ENCODE results near the gene EEF1G.
"Not testable (repeated sequence)": the region's sequence is repeated elsewhere in the genome, so short reads cannot be mapped to it uniquely, and the experiment has no call there.

The EEF1G gene

GRCh38 chr11:62574363-62575071 is 826 bp upstream of the EEF1G start:
- Histone ChIP-seq H3K27ac (ENCODE audit: low read depth, low read length) (peak overlapping the region; percentile 21; the same call in 1 of the 2 replicates), H3K36me3 (ENCODE audit: control insufficient read depth, insufficient read depth, low read length) (peaks cover 72% of the 10 kb centered on the region), H3K9me3 (ENCODE audit: control insufficient read depth, insufficient read depth, low read depth, low read length) (no peaks in the 10 kb centered on the region)

GRCh38 chr11:62573006-62573591 is 592 bp downstream of the EEF1G start:
- Histone ChIP-seq H3K36me3 (ENCODE audit: control insufficient read depth, insufficient read depth, low read length) (peaks cover 73% of the 10 kb centered on the region), H3K4me3 (ENCODE audit: low read depth, low read length) (peak overlapping the region; percentile 94), H3K27ac (ENCODE audit: low read depth, low read length) (peak overlapping the region; percentile 88), H3K27me3 (ENCODE audit: control insufficient read depth, insufficient read depth, low read length) (no peaks in the 10 kb centered on the region), H3K9ac (ENCODE audit: low read length) (peak overlapping the region; percentile 96), H3K4me1 (ENCODE audit: control insufficient read depth, insufficient read depth, low read length) (peaks cover 18% of the 10 kb centered on the region), H3K9me3 (ENCODE audit: control insufficient read depth, insufficient read depth, low read depth, low read length) (no peaks in the 10 kb centered on the region)

More at GRCh38 chr11:62574363-62575071, 826 bp upstream of the EEF1G start:
- Histone ChIP-seq H3K9ac (ENCODE audit: low read length) (peak overlapping the region; percentile 85), H3K4me3 (ENCODE audit: low read depth, low read length) (peak overlapping the region; percentile 70), H3K27me3 (ENCODE audit: control insufficient read depth, insufficient read depth, low read length) (no peaks in the 10 kb centered on the region), H3K4me1 (ENCODE audit: control insufficient read depth, insufficient read depth, low read length) (peaks cover 18% of the 10 kb centered on the region)

DNA sequence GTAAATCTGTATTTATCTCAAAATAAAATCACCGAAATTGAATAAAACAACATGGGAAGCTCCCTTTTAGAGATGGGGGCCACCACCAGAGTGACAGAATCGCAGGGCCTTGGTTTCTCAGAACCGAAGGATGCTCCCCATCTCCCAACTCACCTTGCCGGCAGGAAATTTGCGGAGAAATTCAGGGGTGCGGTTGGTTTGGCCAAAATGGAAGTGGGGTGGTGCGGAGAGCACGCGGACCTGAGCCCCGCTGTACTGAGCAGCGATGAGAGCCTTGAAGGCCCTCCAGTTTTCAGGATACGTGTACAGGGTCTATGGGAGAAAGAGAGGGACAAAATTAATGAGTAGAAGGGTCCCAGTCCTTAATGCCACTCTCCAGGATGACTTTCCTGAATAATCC is 1.3 kb downstream of the EEF1G start:
- Histone ChIP-seq H3K27ac (ENCODE audit: low read depth, low read length) (no peak overlapping the region; the same call in 1 of the 2 replicates), H3K4me3 (ENCODE audit: low read depth, low read length) (peak overlapping the region; percentile 94), H3K27me3 (ENCODE audit: control insufficient read depth, insufficient read depth, low read length) (no peaks in the 10 kb centered on the region), H3K4me1 (ENCODE audit: control insufficient read depth, insufficient read depth, low read length) (peaks cover 18% of the 10 kb centered on the region), H3K36me3 (ENCODE audit: control insufficient read depth, insufficient read depth, low read length) (peaks cover 76% of the 10 kb centered on the region), H3K9ac (ENCODE audit: low read length) (peak overlapping the region; percentile 96), H3K9me3 (ENCODE audit: control insufficient read depth, insufficient read depth, low read depth, low read length) (no peaks in the 10 kb centered on the region)

- H3K4me1 ChIP-seq (ENCODE audit: control insufficient read depth, insufficient read depth, low read length): peaks cover 18% of the 10 kb centered on the region
- H3K4me3 ChIP-seq (ENCODE audit: low read depth, low read length): peak overlapping the region; percentile 94
- H3K9me3 ChIP-seq (ENCODE audit: control insufficient read depth, insufficient read depth, low read depth, low read length); H3K27ac ChIP-seq (ENCODE audit: low read depth, low read length); H3K9ac ChIP-seq (ENCODE audit: low read length); H3K27me3 ChIP-seq (ENCODE audit: control insufficient read depth, insufficient read depth, low read length): not testable (repeated sequence)
- peaks cover 77% of the 10 kb centered on the region for H3K36me3 ChIP-seq (ENCODE audit: control insufficient read depth, insufficient read depth, low read length)
Observed at GRCh38 chr11:62571493-62571892, 2.2 kb downstream of the EEF1G start.

DNA sequence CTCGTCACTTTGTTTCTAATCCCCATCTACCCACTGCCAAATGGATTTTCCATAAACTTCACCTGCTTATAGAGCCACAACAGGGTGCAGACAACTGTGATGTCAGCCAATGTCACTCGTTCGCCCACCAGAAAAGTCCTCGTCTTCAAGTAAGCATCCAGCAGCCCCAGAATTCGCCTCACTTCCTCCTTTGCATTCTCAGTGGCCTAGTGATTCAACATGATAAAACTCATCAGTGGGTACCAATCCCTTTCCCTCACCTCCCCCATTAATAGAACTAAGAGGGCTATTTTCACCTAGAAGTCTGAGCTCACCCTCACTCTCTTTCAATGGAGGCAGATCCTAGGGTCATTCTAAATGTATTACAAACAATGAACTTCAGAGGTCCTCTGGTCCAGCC is 2.8 kb downstream of the EEF1G start:
- not testable (repeated sequence) for H3K27ac ChIP-seq (ENCODE audit: low read depth, low read length); H3K9me3 ChIP-seq (ENCODE audit: control insufficient read depth, insufficient read depth, low read depth, low read length); H3K27me3 ChIP-seq (ENCODE audit: control insufficient read depth, insufficient read depth, low read length); H3K4me3 ChIP-seq (ENCODE audit: low read depth, low read length); H3K9ac ChIP-seq (ENCODE audit: low read length)
- peaks cover 77% of the 10 kb centered on the region for H3K36me3 ChIP-seq (ENCODE audit: control insufficient read depth, insufficient read depth, low read length)
- peaks cover 18% of the 10 kb centered on the region for H3K4me1 ChIP-seq (ENCODE audit: control insufficient read depth, insufficient read depth, low read length)

- Histone ChIP-seq H3K4me3 (ENCODE audit: low read depth, low read length) (no peak overlapping the region), H3K9ac (ENCODE audit: low read length) (no peak overlapping the region)
Observed at GRCh38 chr11:62569611-62570010, 4.1 kb downstream of the EEF1G start.

DNA sequence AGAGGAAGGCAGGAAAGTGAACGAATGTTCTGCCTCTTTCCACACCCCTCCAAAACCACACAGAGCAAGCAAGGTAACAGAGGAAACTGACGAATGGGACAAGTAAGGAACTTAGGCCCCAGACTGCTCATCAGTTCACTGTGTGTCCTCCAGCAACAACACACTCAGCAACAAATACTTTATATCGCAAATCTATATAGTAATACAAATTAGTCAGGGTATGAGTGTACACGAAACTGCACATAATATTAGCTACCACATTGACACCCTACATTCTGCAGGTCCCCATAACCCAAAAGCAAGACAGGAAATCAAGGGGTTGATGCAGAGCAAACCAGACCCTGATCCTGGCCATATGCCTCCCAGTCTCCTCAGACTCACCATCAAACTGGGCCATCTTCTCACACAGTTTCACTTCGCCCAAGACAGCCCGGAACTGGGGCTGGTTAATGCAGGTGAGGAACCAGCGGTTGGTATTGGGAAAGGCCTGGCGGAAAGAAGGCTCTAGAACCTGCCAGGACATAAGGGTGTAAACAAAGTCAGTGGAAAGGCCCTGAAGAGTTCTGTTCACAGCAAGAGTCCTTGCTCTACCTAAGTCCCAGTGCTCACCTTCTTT is 6.6 kb downstream of the EEF1G start:
- H3K9ac ChIP-seq (ENCODE audit: low read length): no peak overlapping the region

More at GRCh38 chr11:62569611-62570010, 4.1 kb downstream of the EEF1G start:
- Histone ChIP-seq H3K36me3 (ENCODE audit: control insufficient read depth, insufficient read depth, low read length) (peaks cover 85% of the 10 kb centered on the region), H3K9me3 (ENCODE audit: control insufficient read depth, insufficient read depth, low read depth, low read length) (no peaks in the 10 kb centered on the region), H3K27me3 (ENCODE audit: control insufficient read depth, insufficient read depth, low read length) (no peaks in the 10 kb centered on the region), H3K27ac (ENCODE audit: low read depth, low read length) (no peak overlapping the region), H3K4me1 (ENCODE audit: control insufficient read depth, insufficient read depth, low read length) (0 out of 2 replicates have a peak, but pooled peaks cover 8% of the 10 kb centered on the region)

GRCh38 chr11:62566247-62566646 is 7.4 kb downstream of the EEF1G start:
- Histone ChIP-seq H3K4me3 (ENCODE audit: low read depth, low read length) (no peak overlapping the region), H3K27me3 (ENCODE audit: control insufficient read depth, insufficient read depth, low read length) (no peaks in the 10 kb centered on the region), H3K27ac (ENCODE audit: low read depth, low read length) (no peak overlapping the region), H3K9me3 (ENCODE audit: control insufficient read depth, insufficient read depth, low read depth, low read length) (no peaks in the 10 kb centered on the region), H3K9ac (ENCODE audit: low read length) (no peak overlapping the region), H3K4me1 (ENCODE audit: control insufficient read depth, insufficient read depth, low read length) (peaks cover 22% of the 10 kb centered on the region), H3K36me3 (ENCODE audit: control insufficient read depth, insufficient read depth, low read length) (peaks cover 90% of the 10 kb centered on the region)

More for the DNA sequence above, 6.6 kb downstream of the EEF1G start:
- Histone ChIP-seq H3K4me3 (ENCODE audit: low read depth, low read length) (no peak overlapping the region), H3K27ac (ENCODE audit: low read depth, low read length) (no peak overlapping the region), H3K36me3 (ENCODE audit: control insufficient read depth, insufficient read depth, low read length) (peaks cover 95% of the 10 kb centered on the region), H3K9me3 (ENCODE audit: control insufficient read depth, insufficient read depth, low read depth, low read length) (no peaks in the 10 kb centered on the region), H3K4me1 (ENCODE audit: control insufficient read depth, insufficient read depth, low read length) (peaks cover 16% of the 10 kb centered on the region), H3K27me3 (ENCODE audit: control insufficient read depth, insufficient read depth, low read length) (no peaks in the 10 kb centered on the region)

DNA sequence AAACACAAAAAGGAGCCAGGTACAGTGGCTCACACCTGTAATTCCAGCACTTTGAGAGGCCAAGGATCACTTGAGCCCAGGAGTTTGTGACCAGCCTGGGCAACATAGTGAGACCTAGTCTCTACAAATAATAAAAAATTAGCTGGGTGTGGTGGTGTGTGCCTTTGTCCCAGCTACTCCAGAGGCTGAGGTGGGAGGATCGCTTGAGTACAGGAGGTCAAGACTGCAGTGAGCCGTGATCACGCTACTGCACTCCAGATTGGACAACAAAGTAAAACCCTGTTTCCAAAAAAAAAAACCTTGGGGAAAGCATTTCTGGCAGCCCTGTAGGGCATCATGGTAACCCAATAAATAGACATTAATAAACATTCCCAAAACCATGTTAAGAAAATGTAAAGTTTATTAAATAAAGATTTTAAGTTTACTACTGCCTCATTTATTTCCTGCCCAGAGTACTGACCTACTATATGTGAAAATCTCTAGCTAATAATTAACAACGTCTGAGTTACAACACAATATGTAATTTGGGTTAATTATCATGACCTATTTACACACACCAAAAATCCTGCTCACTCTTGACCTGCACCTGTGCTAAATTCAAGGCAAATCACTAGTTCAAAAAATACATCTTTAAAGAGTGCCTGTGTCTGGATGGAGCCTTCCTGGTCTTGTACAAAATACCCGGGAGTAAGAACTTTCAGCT is 8.4 kb downstream of the EEF1G start:
- peaks cover 82% of the 10 kb centered on the region for H3K36me3 ChIP-seq (ENCODE audit: control insufficient read depth, insufficient read depth, low read length)
- H3K27me3 ChIP-seq (ENCODE audit: control insufficient read depth, insufficient read depth, low read length): no peaks in the 10 kb centered on the region
- H3K4me1 ChIP-seq (ENCODE audit: control insufficient read depth, insufficient read depth, low read length): peaks cover 29% of the 10 kb centered on the region
- H3K4me3 ChIP-seq (ENCODE audit: low read depth, low read length): no peak overlapping the region
- no peak overlapping the region for H3K9ac ChIP-seq (ENCODE audit: low read length)
- H3K27ac ChIP-seq (ENCODE audit: low read depth, low read length): no peak overlapping the region
- no peaks in the 10 kb centered on the region for H3K9me3 ChIP-seq (ENCODE audit: control insufficient read depth, insufficient read depth, low read depth, low read length)

- not testable (repeated sequence) for H3K27me3 ChIP-seq (ENCODE audit: control insufficient read depth, insufficient read depth, low read length); H3K4me3 ChIP-seq (ENCODE audit: low read depth, low read length); H3K9me3 ChIP-seq (ENCODE audit: control insufficient read depth, insufficient read depth, low read depth, low read length)
- Histone ChIP-seq H3K27ac (ENCODE audit: low read depth, low read length) (peak overlapping the region; percentile 55; the same call in 1 of the 2 replicates), H3K9ac (ENCODE audit: low read length) (peak overlapping the region; percentile 33), H3K36me3 (ENCODE audit: control insufficient read depth, insufficient read depth, low read length) (peaks cover 78% of the 10 kb centered on the region), H3K4me1 (ENCODE audit: control insufficient read depth, insufficient read depth, low read length) (peaks cover 53% of the 10 kb centered on the region)
Observed at GRCh38 chr11:62561677-62562230, 11.9 kb downstream of the EEF1G start.

Data from HUES6 (cell line).